IMR-90 (cell line): ENCODE results near the gene CDC42BPG. TPM values are rescaled to one million over a fixed set of nuclear protein-coding genes. Genes with fewer than 3 reads are reported as not detected.
A peak's percentile ranks its signal among the peaks of the same experiment; 100 is the strongest.

Experiments used
- ATAC-seq: fragments of 200-7000 bp; cut with Tn5 transposase; 2 replicates; pipeline ENCODE4 v1.9.1; 2020; ENCODE audit warnings: low read depth, mild to moderate bottlenecking, moderate library complexity
- BruUV-seq: library from RNA; stranded (reverse); fragments of 400-500 nt; replicated peaks from 2 replicates; lab custom pipeline; 2021; lab: Mats Ljungman, UMichigan
- CTCF ChIA-PET: fragments of 300-600 bp; formaldehyde crosslinking; extraction: SDS; loops from one replicate; lab custom pipeline; 2021; ENCODE audit warnings: antibody characterized with exemption; lab: Yijun Ruan, JAX
- POLR2A ChIA-PET: fragments of 300-600 bp; sonication (Branson Sonifier 250); formaldehyde crosslinking; loops from one replicate; lab custom pipeline; 2022; ENCODE audit warnings: antibody characterized with exemption; ENCODE audit not compliant: unreplicated experiment; lab: Charles Lee
- DNase-seq: peaks from one replicate; pipeline ENCODE4 v3.0.0; 2013
- H2AFZ ChIP-seq: replicated peaks from 2 replicates; pipeline ENCODE3; 2013; ENCODE audit warnings: low read length, mild to moderate bottlenecking; ENCODE audit not compliant: poor library complexity
- H2AK5ac ChIP-seq: 2 replicates; pipeline ENCODE4 v1.6.1; 2013; ENCODE audit warnings: low read depth, low read length, inconsistent platforms
- H2AK9ac ChIP-seq: replicated peaks from 2 replicates; pipeline ENCODE3; 2013; ENCODE audit warnings: mild to moderate bottlenecking, low read depth, low read length, moderate library complexity; ENCODE audit not compliant: poor library complexity
- H2BK120ac ChIP-seq: 2 replicates; pipeline ENCODE4 v1.6.1; 2013; ENCODE audit warnings: low read depth, low read length, inconsistent platforms
- H2BK15ac ChIP-seq: 3 replicates; pipeline ENCODE4 v1.6.1; 2013; ENCODE audit warnings: low read depth, low read length, inconsistent platforms
- H2BK20ac ChIP-seq: 2 replicates; pipeline ENCODE4 v1.6.1; 2013; ENCODE audit warnings: low read depth, mild to moderate bottlenecking, inconsistent platforms, low read length, moderate library complexity
- H2BK5ac ChIP-seq: 2 replicates; pipeline ENCODE4 v1.6.1; 2013; ENCODE audit warnings: mild to moderate bottlenecking, low read depth, low read length, inconsistent platforms; ENCODE audit not compliant: poor library complexity, severe bottlenecking
- H3K14ac ChIP-seq: replicated peaks from 2 replicates; pipeline ENCODE4 v1.6.1; 2013; ENCODE audit warnings: low read depth, low read length, inconsistent platforms
- H3K18ac ChIP-seq: 2 replicates; pipeline ENCODE4 v1.6.1; 2013; ENCODE audit warnings: low read depth, low read length, control low read depth
- H3K23ac ChIP-seq: 2 replicates; pipeline ENCODE4 v1.6.1; 2013; ENCODE audit warnings: low read depth, low read length, inconsistent platforms
- H3K27ac ChIP-seq: 2 replicates; pipeline ENCODE4 v1.5.1; 2013; ENCODE audit warnings: mild to moderate bottlenecking, control low read depth, low read length; ENCODE audit not compliant: insufficient read depth
- H3K27me3 ChIP-seq: 2 replicates; pipeline ENCODE4 v1.6.1; 2013; ENCODE audit warnings: low read length; ENCODE audit not compliant: control insufficient read depth, insufficient read depth
- H3K36me3 ChIP-seq: 2 replicates; pipeline ENCODE4 v1.6.1; 2013; ENCODE audit warnings: low read length, mixed read lengths; ENCODE audit not compliant: control insufficient read depth, insufficient read depth
- H3K4ac ChIP-seq: 2 replicates; pipeline ENCODE4 v1.6.1; 2013; ENCODE audit warnings: low read depth, low read length, inconsistent platforms
- H3K4me1 ChIP-seq: 2 replicates; pipeline ENCODE4 v1.6.1; 2013; ENCODE audit warnings: low read length, mixed read lengths; ENCODE audit not compliant: control insufficient read depth, insufficient read depth
- H3K4me2 ChIP-seq: 2 replicates; pipeline ENCODE4 v1.6.1; 2013; ENCODE audit warnings: low read depth, mild to moderate bottlenecking, control low read depth, low read length, moderate library complexity
- H3K4me3 ChIP-seq: 2 replicates; pipeline ENCODE4 v1.5.1; 2013; ENCODE audit warnings: low read depth, mild to moderate bottlenecking, control low read depth, low read length, moderate library complexity; ENCODE audit not compliant: insufficient read depth
- H3K56ac ChIP-seq: 2 replicates; pipeline ENCODE4 v1.6.1; 2013; ENCODE audit warnings: low read length, inconsistent platforms; ENCODE audit not compliant: insufficient read depth; ENCODE audit errors: extremely low read depth
- H3K79me1 ChIP-seq, 2 experiments: 2 replicates each; pipeline ENCODE4 v1.6.1; 2013; ENCODE audit warnings: low read length in 2 of 2, inconsistent platforms in 1 of 2, low read depth in 1 of 2
- H3K9ac ChIP-seq: 2 replicates; pipeline ENCODE4 v1.6.1; 2013; ENCODE audit warnings: low read depth, low read length, control low read depth
- H3K9me1 ChIP-seq: 2 replicates; pipeline ENCODE4 v1.6.1; 2013; ENCODE audit warnings: low read length, inconsistent platforms; ENCODE audit not compliant: insufficient read depth
- H3K9me3 ChIP-seq: 2 replicates; pipeline ENCODE4 v1.6.1; 2013; ENCODE audit warnings: low read length; ENCODE audit not compliant: control insufficient read depth, insufficient read depth
- H4K20me1 ChIP-seq: 2 replicates; pipeline ENCODE4 v1.6.1; 2013; ENCODE audit warnings: low read length, inconsistent platforms; ENCODE audit not compliant: insufficient read depth
- H4K5ac ChIP-seq: 2 replicates; pipeline ENCODE4 v1.6.1; 2013; ENCODE audit warnings: mild to moderate bottlenecking, low read depth, low read length, control low read depth
- H4K8ac ChIP-seq, 2 experiments: 2 replicates each; pipeline ENCODE4 v1.6.1; 2013; ENCODE audit warnings: low read depth in 2 of 2, low read length in 2 of 2, control low read depth in 1 of 2, inconsistent platforms in 1 of 2
- H4K91ac ChIP-seq: 2 replicates; pipeline ENCODE4 v1.6.1; 2013; ENCODE audit warnings: low read depth, low read length, inconsistent platforms; ENCODE audit not compliant: insufficient read depth
- FOS ChIP-seq: fragments of 150-350 bp; IDR thresholded peaks from 2 replicates; pipeline ENCODE4 v1.6.1; 2016; ENCODE audit warnings: low read depth, low read length
- MAZ ChIP-seq: IDR thresholded peaks from 2 replicates; pipeline ENCODE4 v1.6.1; 2012; ENCODE audit warnings: low read depth, mild to moderate bottlenecking, low read length, improper control_type of control experiment, moderate library complexity, borderline replicate concordance
- RAD21 ChIP-seq: IDR thresholded peaks from 2 replicates; pipeline ENCODE4 v1.6.1; 2012; ENCODE audit warnings: low read length, improper control_type of control experiment
- WGBS, 2 experiments: methylation state at CpG; one replicate each; pipeline versions ENCODE4 v1.1.5 to v1.1.7; 2013; ENCODE audit warnings: missing lambda C conversion rate in 2 of 2; ENCODE audit not compliant: insufficient read length in 1 of 2; ENCODE audit errors: extremely low coverage in 2 of 2; 5-methylcytosine and 5-hydroxymethylcytosine counted together
- dilution Hi-C: fragments of 300-500 bp; cut with HindIII; formaldehyde crosslinking; loops from one replicate; pipeline ENCODE4 v1.14.3; 2018; ENCODE audit warnings: low sequenced_read_pairs; ENCODE audit not compliant: unreplicated experiment
- in situ Hi-C: fragments of 300-500 bp; cut with MboI; formaldehyde crosslinking; loops from 3 replicates; pipeline ENCODE4 v1.14.3; 2019; ENCODE audit warnings: low sequenced_read_pairs, inconsistent platforms, mixed read lengths
- intact Hi-C: fragments of 100-400 bp; cut with micrococcal nuclease; formaldehyde crosslinking; loops from 2 replicates; pipeline ENCODE4 v1.10.0; 2022
- polyA plus RNA-seq, 3 experiments: library from polyadenylated mRNA; depleted of rRNA; stranded (reverse); fragments of >200 nt; gene quantifications; 2 replicates each; pipeline ENCODE4 v1.2.3, GENCODE V29; 2012; ENCODE audit warnings: low replicate concordance in 1 of 3
- total RNA-seq: library from RNA; depleted of rRNA; stranded (reverse); fragments of >200 nt; gene quantifications from 2 replicates; pipeline ENCODE4 v1.2.3, GENCODE V29; 2012
- TF ChIP-seq, protein P1 (sequence below): fragments of 150-350 bp; IDR thresholded peaks from 2 replicates; pipeline ENCODE4 v1.6.1; 2017; ENCODE audit warnings: mild to moderate bottlenecking, antibody characterized with exemption, low read length, low read depth

CDC42BPG gene
- total and polyA plus RNA-seq, 2 of the 4 experiments (the other 2 are of a cell fraction) = under 0.01 to 0.12 TPM

DNA sequence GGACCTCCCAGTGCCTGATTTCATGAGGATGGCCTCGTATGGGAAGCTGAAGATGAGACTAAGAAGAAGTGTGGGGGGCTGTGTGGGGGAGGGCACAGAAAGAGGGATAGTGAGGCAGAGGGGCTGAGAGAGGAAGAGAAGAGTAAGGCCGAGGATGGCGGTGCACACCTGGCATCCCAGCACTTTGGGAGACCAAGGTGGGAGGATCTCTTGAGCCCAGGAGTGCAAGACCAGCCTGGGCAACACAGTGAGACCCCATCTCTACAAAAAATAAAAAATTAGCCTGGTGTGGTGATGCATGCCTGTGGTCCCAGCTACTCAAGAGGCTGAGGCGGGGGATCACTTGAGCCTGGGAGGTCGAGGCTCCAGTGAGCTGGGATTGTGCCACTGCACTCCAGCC, 47.4 kb upstream of the CDC42BPG start:
- no peak overlapping the region for H3K56ac ChIP-seq
- no peak overlapping the region for H4K91ac ChIP-seq
- H3K27me3 ChIP-seq = no peaks in the 10 kb centered on the region
- H2AK5ac ChIP-seq = 0 out of 2 replicates have a peak overlapping the region, but pooled peaks have one; percentile 10
- no peaks in the 10 kb centered on the region for H3K9me3 ChIP-seq
- H3K4ac ChIP-seq = no peak overlapping the region
- H4K5ac ChIP-seq = no peak overlapping the region
- peak overlapping the region; percentile 40 for H2AK9ac ChIP-seq
- no peak overlapping the region for H4K8ac ChIP-seq
- no peak overlapping the region for H2BK5ac ChIP-seq
- no peak overlapping the region for H3K4me2 ChIP-seq
- ATAC-seq (no peak), DNase-seq (no peak)
- H3K18ac ChIP-seq = no peak overlapping the region
- dilution Hi-C loops (no loop called here), in situ Hi-C loops (loop anchor here (5.0 kb wide), 1 partner anchor 45 kb away; no protein-coding TSS in a partner anchor), intact Hi-C loops (no loop called here)
- POLR2A ChIA-PET = no interaction called here
- no peak overlapping the region for H2BK15ac ChIP-seq
- H3K27ac ChIP-seq = no peak overlapping the region
- H4K20me1 ChIP-seq = peaks cover 4% of the 10 kb centered on the region; the same call in 1 of the 2 replicates
- H3K23ac ChIP-seq = no peak overlapping the region
- no peak overlapping the region for H3K4me3 ChIP-seq
- CTCF ChIA-PET = interaction anchor here (0.6 kb wide), 1 partner anchor 37 kb away, joined by 3 read pairs; no protein-coding TSS in a partner anchor
- peaks cover 9% of the 10 kb centered on the region; the same call in 1 of the 2 replicates for H3K36me3 ChIP-seq
- 0 out of 2 replicates have a peak, but pooled peaks cover 3% of the 10 kb centered on the region for H3K9me1 ChIP-seq
- H2BK20ac ChIP-seq = no peak overlapping the region
- H3K79me1 ChIP-seq = peaks cover 0 to 3% of the 10 kb centered on the region in 2 experiments; a peak in 1 of 4 replicates
- no peak overlapping the region for H2AFZ ChIP-seq
- WGBS, 2 experiments = 50% methylated on average over 1 of the region's 5 CpGs; no CpG with 5 or more reads in 1 of the 2 experiments
- no peak overlapping the region for H2BK120ac ChIP-seq
- BruUV-seq = no TSS peak
- H3K4me1 ChIP-seq = peaks cover 5% of the 10 kb centered on the region; the same call in 1 of the 2 replicates
- H3K9ac ChIP-seq = no peak overlapping the region
- no peak for TF ChIP-seq RAD21
- TF ChIP-seq, protein P1, sequence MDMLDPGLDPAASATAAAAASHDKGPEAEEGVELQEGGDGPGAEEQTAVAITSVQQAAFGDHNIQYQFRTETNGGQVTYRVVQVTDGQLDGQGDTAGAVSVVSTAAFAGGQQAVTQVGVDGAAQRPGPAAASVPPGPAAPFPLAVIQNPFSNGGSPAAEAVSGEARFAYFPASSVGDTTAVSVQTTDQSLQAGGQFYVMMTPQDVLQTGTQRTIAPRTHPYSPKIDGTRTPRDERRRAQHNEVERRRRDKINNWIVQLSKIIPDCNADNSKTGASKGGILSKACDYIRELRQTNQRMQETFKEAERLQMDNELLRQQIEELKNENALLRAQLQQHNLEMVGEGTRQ = no peak
- TF ChIP-seq FOS = no peak
- no peak for TF ChIP-seq MAZ
- no peak overlapping the region for H3K14ac ChIP-seq
